Measurements from ENCODE around the gene ZSWIM1. TPM values are rescaled to one million over a fixed set of nuclear protein-coding genes. Genes with fewer than 3 reads are reported as not detected.

Gene ZSWIM1
- total and polyA plus RNA-seq, 2 of the 13 experiments (the other 11 are each of a cell fraction or from before 2014, with no cell fraction given) = 9.5 to 11.7 TPM

- TF ChIP-seq KIAA2018 (CRISPR knock-in tag; IDR thresholded peaks at IDR 0.05; ENCODE audit: borderline replicate concordance) (no peak), RERE (CRISPR knock-in tag; IDR thresholded peaks at IDR 0.05; ENCODE audit: low read depth) (no peak), ZNF17 (CRISPR knock-in tag; IDR thresholded peaks at IDR 0.05) (no peak), GABPA (IDR thresholded peaks at IDR 0.05; ENCODE audit: low read depth, low read length) (no peak), GABPA (CRISPR knock-in tag; IDR thresholded peaks at IDR 0.05; ENCODE audit: low read depth) (peak; percentile 48; the same call in 1 of the 2 replicates), ZNF639 (CRISPR knock-in tag; conservative IDR thresholded peaks at IDR 0.05) (no peak), CC2D1A (CRISPR knock-in tag; IDR thresholded peaks at IDR 0.05) (no peak), TBX2 (CRISPR knock-in tag; IDR thresholded peaks at IDR 0.05; ENCODE audit: borderline replicate concordance) (peak; percentile 69), FOXP4 (CRISPR knock-in tag; IDR thresholded peaks at IDR 0.05) (peak; percentile 72)
Observed at GRCh38 chr20:45861221-45862075, 19.6 kb upstream of the ZSWIM1 start (continued).
